Adrenal gland (tissue), 5 donors: ENCODE data around the gene APOC3.

ENCODE experiments used
- CTCF ChIP-seq, 6 experiments: fragments of 450-650 bp in 4 of 6; fragments of 200-600 bp in 2 of 6; sonication (generic) in 1 of 6; IDR thresholded peaks; 1 replicate in 5 of 6; 2 replicates in 1 of 6; pipeline versions ENCODE4 v1.5.1 to v1.8.0; 2016 to 2021; ENCODE audit warnings: antibody characterized with exemption in 6 of 6, mild to moderate bottlenecking in 2 of 6, moderate library complexity in 1 of 6
- POLR2A ChIP-seq, 2 donors: fragments of 450-650 bp; IDR thresholded peaks; one replicate each; pipeline ENCODE4 v1.6.1; 2017; ENCODE audit warnings: antibody characterized with exemption in 2 of 2, mild to moderate bottlenecking in 2 of 2, moderate library complexity in 1 of 2
- donor health status: DM: no; HTN: no; CAD: no.

DNA sequence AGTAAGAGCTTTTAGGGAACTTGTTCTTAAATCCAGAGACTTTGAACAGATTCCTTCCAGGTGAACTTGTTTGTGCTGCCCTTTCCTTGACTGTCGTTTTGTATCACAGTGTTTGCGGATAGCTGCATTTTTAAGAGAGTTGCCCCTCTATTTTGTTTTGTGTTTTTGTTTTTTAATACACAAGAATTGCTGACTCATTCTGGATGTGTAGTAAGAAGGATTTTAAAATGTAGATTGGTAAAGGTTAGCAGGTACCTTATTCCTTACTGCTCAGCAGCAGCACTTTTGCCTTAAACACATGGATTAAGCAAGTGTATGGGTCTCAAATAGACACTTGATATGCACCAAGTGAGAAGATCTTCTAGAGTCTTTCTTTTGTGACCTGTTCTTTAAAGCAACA, 29.1 kb upstream of the APOC3 start:
- TF ChIP-seq CTCF (IDR thresholded peaks at IDR 0.05) (no peak), POLR2A (IDR thresholded peaks at IDR 0.05) (no peak)
